GM23338 (cell line): ENCODE measurements around the gene BEST4. TPM values are rescaled to one million over a fixed set of nuclear protein-coding genes. Genes with fewer than 3 reads are reported as not detected.

Experiments used
- ATAC-seq: fragments of 200-7000 bp; cut with Tn5 transposase; 3 replicates; pipeline ENCODE4 v1.9.1; 2020
- DNase-seq: peaks from one replicate; pipeline ENCODE4 v3.0.0-alpha.2; 2015; ENCODE audit warnings: low spot score
- H2AFZ ChIP-seq: fragments of 200-600 bp; sonication (generic); 2 replicates; pipeline ENCODE4 v1.8.0; 2016; ENCODE audit warnings: antibody characterized with exemption, mild to moderate bottlenecking, moderate library complexity
- H3F3A ChIP-seq: fragments of 200-600 bp; sonication (generic); replicated peaks from 2 replicates; pipeline ENCODE4 v1.8.0; 2017; ENCODE audit warnings: antibody characterized with exemption, mixed run types, low read depth
- H3K27ac ChIP-seq: fragments of 200-600 bp; sonication (generic); 2 replicates; pipeline ENCODE4 v1.6.1; 2016; ENCODE audit warnings: low read depth
- H3K27me3 ChIP-seq: fragments of 200-600 bp; sonication (generic); 2 replicates; pipeline ENCODE4 v1.8.0; 2016; ENCODE audit warnings: mild to moderate bottlenecking, mixed run types, moderate library complexity; ENCODE audit not compliant: insufficient read depth
- H3K36me3 ChIP-seq: fragments of 200-600 bp; sonication (generic); 2 replicates; pipeline ENCODE4 v1.8.0; 2016; ENCODE audit warnings: mild to moderate bottlenecking; ENCODE audit not compliant: insufficient read depth
- H3K4me1 ChIP-seq: fragments of 200-600 bp; sonication (generic); 2 replicates; pipeline ENCODE4 v1.8.0; 2016; ENCODE audit warnings: mild to moderate bottlenecking, moderate library complexity; ENCODE audit not compliant: insufficient read depth
- H3K4me2 ChIP-seq: fragments of 200-600 bp; sonication (generic); 2 replicates; pipeline ENCODE4 v1.7.1; 2017; ENCODE audit warnings: mixed run types
- H3K4me3 ChIP-seq: fragments of 200-600 bp; sonication (generic); 2 replicates; pipeline ENCODE4 v1.6.1; 2016; ENCODE audit warnings: mixed run types
- H3K79me2 ChIP-seq: fragments of 200-600 bp; sonication (generic); replicated peaks from 2 replicates; pipeline ENCODE4 v1.8.0; 2017; ENCODE audit warnings: mild to moderate bottlenecking; ENCODE audit not compliant: insufficient read depth
- H3K9me2 ChIP-seq: fragments of 200-600 bp; sonication (generic); 2 replicates; pipeline ENCODE4 v1.8.0; 2017; ENCODE audit not compliant: insufficient read depth
- H4K20me1 ChIP-seq: fragments of 200-600 bp; sonication (generic); replicated peaks from 2 replicates; pipeline ENCODE4 v1.8.0; 2017; ENCODE audit warnings: mild to moderate bottlenecking; ENCODE audit not compliant: insufficient read depth
- H3K27ac Mint-ChIP-seq: 2 replicates; pipeline ENCODE4 v1.8.0; 2020; ENCODE audit warnings: inconsistent platforms, mild to moderate bottlenecking, moderate library complexity, mixed read lengths
- H3K27me3 Mint-ChIP-seq: 3 replicates; pipeline ENCODE4 v1.8.0; 2022; ENCODE audit warnings: low read depth, mild to moderate bottlenecking, moderate library complexity, mixed read lengths, inconsistent platforms; ENCODE audit not compliant: insufficient read depth, poor library complexity
- H3K36me3 Mint-ChIP-seq: 3 replicates; pipeline ENCODE4 v1.8.0; 2021; ENCODE audit warnings: low read depth, mild to moderate bottlenecking, inconsistent platforms, moderate library complexity, mixed read lengths
- H3K4me1 Mint-ChIP-seq: 3 replicates; pipeline ENCODE4 v1.8.0; 2020; ENCODE audit warnings: mild to moderate bottlenecking, inconsistent platforms, mixed read lengths
- H3K4me3 Mint-ChIP-seq: 3 replicates; pipeline ENCODE4 v1.8.0; 2021; ENCODE audit warnings: moderate library complexity, mild to moderate bottlenecking, inconsistent platforms, mixed read lengths
- H3K9me3 Mint-ChIP-seq: 3 replicates; pipeline ENCODE4 v1.8.0; 2020; ENCODE audit warnings: moderate library complexity, mild to moderate bottlenecking, inconsistent platforms, mixed read lengths
- EZH2 ChIP-seq: fragments of 200-600 bp; sonication (generic); IDR thresholded peaks from one replicate; pipeline ENCODE4 v1.8.0; 2017; ENCODE audit warnings: antibody characterized with exemption, mild to moderate bottlenecking, low read depth; ENCODE audit not compliant: unreplicated experiment
- ZNF114 ChIP-seq: fragments of 250-450 bp; sonication (Bioruptor Pico); IDR thresholded peaks from 2 replicates; pipeline ENCODE4 v1.5.0; 2020; ENCODE audit warnings: mild to moderate bottlenecking, moderate library complexity
- ZNF331 ChIP-seq: fragments of 250-450 bp; sonication (Bioruptor Pico); IDR thresholded peaks from 2 replicates; pipeline ENCODE4 v1.5.0; 2020; ENCODE audit warnings: low read depth, mild to moderate bottlenecking, moderate library complexity
- ZNF462 ChIP-seq: fragments of 250-450 bp; sonication (Bioruptor Pico); IDR thresholded peaks from 2 replicates; pipeline ENCODE4 v1.5.0; 2020; ENCODE audit warnings: mild to moderate bottlenecking, moderate library complexity
- polyA plus RNA-seq: library from polyadenylated mRNA; unstranded; fragments of >200 nt; fragmentation: Nextera tagmentation; extraction: Ambion mirVana; gene quantifications from 2 replicates; pipeline ENCODE4 v1.2.1, GENCODE V29; 2016
- total RNA-seq: library from RNA; depleted of rRNA; stranded (reverse); fragments of >200 nt; shearing (Covaris generic); gene quantifications from 2 replicates; pipeline ENCODE4 v1.2.3, GENCODE V29; 2014

Gene BEST4
- total and polyA plus RNA-seq, 2 experiments from 2014 or later, result 0.63 to 1.6 TPM

GRCh38 chr1:44799770-44800584, 12.0 kb upstream of the BEST4 start, which contains the start of gene PLK3 (continued):
- no peak for TF ChIP-seq ZNF462

- no peak for ATAC-seq
- no peak for DNase-seq
- H3K27me3 Mint-ChIP-seq, result peaks cover 8% of the 10 kb centered on the region
- Histone ChIP-seq H3K27me3 (no peaks in the 10 kb centered on the region), H3K79me2 (0 out of 2 replicates have a peak, but pooled peaks cover 3% of the 10 kb centered on the region), H3K9me2 (no peaks in the 10 kb centered on the region), H3K27ac (peak overlapping the region; percentile 92), H3K36me3 (no peaks in the 10 kb centered on the region), H3F3A (peaks cover 19% of the 10 kb centered on the region), H3K4me2 (peak overlapping the region; percentile 96), H3K4me3 (no peak overlapping the region), H3K4me1 (peaks cover 9% of the 10 kb centered on the region; the same call in 1 of the 2 replicates), H2AFZ (no peak overlapping the region), H4K20me1 (no peaks in the 10 kb centered on the region)
- H3K4me3 Mint-ChIP-seq, result peak overlapping the region; percentile 93; the same call in 1 of the 3 replicates
- H3K4me1 Mint-ChIP-seq, result peaks cover 12% of the 10 kb centered on the region
- H3K36me3 Mint-ChIP-seq, result peaks cover 15% of the 10 kb centered on the region
- H3K27ac Mint-ChIP-seq, result peak overlapping the region; percentile 100; the same call in 1 of the 2 replicates
- H3K9me3 Mint-ChIP-seq, result no peaks in the 10 kb centered on the region
- TF ChIP-seq ZNF331 (CRISPR knock-in tag) (no peak), ZNF462 (no peak), EZH2 (no peak), ZNF114 (CRISPR knock-in tag) (no peak)
These were observed 10.8 kb upstream of the BEST4 start for GRCh38 chr1:44798481-44799365.
